H1 (cell line): ENCODE measurements around the gene OR10J4. TPM values are rescaled to one million over a fixed set of nuclear protein-coding genes. Genes with fewer than 3 reads are reported as not detected.

Experiments used
- CTCF ChIA-PET: fragments of 300-600 bp; sonication (Branson Sonifier 250); formaldehyde crosslinking; loops from one replicate; lab custom pipeline; 2021; ENCODE audit not compliant: partially characterized antibody; lab: Charles Lee
- POLR2A ChIA-PET: fragments of 300-600 bp; sonication (Branson Sonifier 250); formaldehyde crosslinking; loops from one replicate; lab custom pipeline; 2021; ENCODE audit warnings: inconsistent platforms; ENCODE audit not compliant: partially characterized antibody; lab: Charles Lee
- DNase-seq, 2 experiments: peaks; one replicate each; pipeline versions ENCODE4 v3.0.0 to v3.0.0-alpha.2; 2010 to 2022; ENCODE audit warnings: low spot score in 2 of 2, low read depth in 1 of 2, mixed read lengths in 1 of 2
- FAIRE-seq: peaks from 2 replicates; lab custom pipeline; 2011; peaks lifted over from hg19 to GRCh38; lab: Jason Lieb, UNC
- H2AFZ ChIP-seq: 2 replicates; pipeline ENCODE4 v1.8.1; 2012; ENCODE audit warnings: low read length, inconsistent platforms
- H2AK5ac ChIP-seq: 2 replicates; pipeline ENCODE4 v1.6.1; 2013; ENCODE audit warnings: low read depth, low read length
- H2BK120ac ChIP-seq: replicated peaks from 2 replicates; pipeline ENCODE3; 2013; ENCODE audit warnings: low read depth, low read length, inconsistent platforms
- H2BK12ac ChIP-seq: 2 replicates; pipeline ENCODE4 v1.6.1; 2013; ENCODE audit warnings: low read depth, low read length
- H2BK15ac ChIP-seq: 2 replicates; pipeline ENCODE4 v1.6.1; 2013; ENCODE audit warnings: low read length
- H2BK20ac ChIP-seq: 2 replicates; pipeline ENCODE4 v1.6.1; 2013; ENCODE audit warnings: low read length
- H2BK5ac ChIP-seq: 2 replicates; pipeline ENCODE4 v1.6.1; 2013; ENCODE audit warnings: low read depth, low read length
- H3K14ac ChIP-seq: 2 replicates; pipeline ENCODE4 v1.6.1; 2013; ENCODE audit warnings: inconsistent platforms; ENCODE audit not compliant: insufficient read length
- H3K18ac ChIP-seq: 2 replicates; pipeline ENCODE4 v1.6.1; 2013; ENCODE audit warnings: low read length; ENCODE audit errors: extremely low read depth
- H3K23ac ChIP-seq: 2 replicates; pipeline ENCODE4 v1.6.1; 2013; ENCODE audit warnings: inconsistent platforms; ENCODE audit not compliant: insufficient read length
- H3K23me2 ChIP-seq: 2 replicates; pipeline ENCODE4 v1.6.1; 2013; ENCODE audit warnings: low read depth, low read length
- H3K27ac ChIP-seq: 2 replicates; pipeline ENCODE4 v1.6.1; 2011; ENCODE audit warnings: low read depth, low read length, inconsistent platforms
- H3K27me3 ChIP-seq, 4 experiments: replicated peaks in 1 of 4; 1 replicate in 1 of 4; 2 replicates in 3 of 4; pipeline versions ENCODE4 v1.6.1 to v1.8.1; 2011 to 2013; ENCODE audit warnings: low read length in 3 of 4, mild to moderate bottlenecking in 3 of 4, inconsistent platforms in 2 of 4, mixed read lengths in 2 of 4, moderate library complexity in 1 of 4; ENCODE audit not compliant: control insufficient read depth in 3 of 4, insufficient read depth in 3 of 4; ENCODE audit errors: extremely low read depth in 1 of 4
- H3K36me3 ChIP-seq, 4 experiments: 2 replicates each; pipeline versions ENCODE4 v1.6.1 to v1.8.1; 2011 to 2013; ENCODE audit warnings: mild to moderate bottlenecking in 4 of 4, low read length in 3 of 4, moderate library complexity in 2 of 4, control low read depth in 1 of 4, inconsistent platforms in 1 of 4; ENCODE audit not compliant: insufficient read depth in 4 of 4, control insufficient read depth in 2 of 4
- H3K4ac ChIP-seq: replicated peaks from 2 replicates; pipeline ENCODE3; 2013; ENCODE audit warnings: low read length, low read depth, mixed read lengths, inconsistent platforms; ENCODE audit not compliant: insufficient read length
- H3K4me1 ChIP-seq, 4 experiments: replicated peaks in 1 of 4; 1 replicate in 1 of 4; 2 replicates in 3 of 4; pipeline versions ENCODE4 v1.6.1 to v1.8.1; 2011 to 2013; ENCODE audit warnings: low read length in 3 of 4, inconsistent platforms in 2 of 4, mixed read lengths in 1 of 4; ENCODE audit not compliant: insufficient read depth in 4 of 4, control insufficient read depth in 3 of 4
- H3K4me2 ChIP-seq, 2 experiments: 2 replicates each; pipeline versions ENCODE4 v1.6.1 to v1.8.1; 2011 to 2013; ENCODE audit warnings: low read depth in 2 of 2, low read length in 2 of 2, control low read depth in 1 of 2, inconsistent platforms in 1 of 2, mild to moderate bottlenecking in 1 of 2; ENCODE audit not compliant: insufficient read depth in 1 of 2
- H3K4me3 ChIP-seq, 4 experiments: fragments of 200-600, 300-600 bp in 1 of 4; sonication (generic), shearing (Covaris generic), sonication (Bioruptor Twin) in 1 of 4; 2 replicates each; pipeline versions ENCODE4 v1.5.1 to v1.8.1; 2011 to 2016; ENCODE audit warnings: low read length in 4 of 4, low read depth in 3 of 4, control low read depth in 2 of 4, inconsistent platforms in 2 of 4, mild to moderate bottlenecking in 2 of 4, mixed read lengths in 1 of 4, moderate library complexity in 1 of 4; ENCODE audit not compliant: insufficient read depth in 2 of 4; ENCODE audit errors: extremely low read depth in 1 of 4
- H3K56ac ChIP-seq: replicated peaks from 2 replicates; pipeline ENCODE3; 2013; ENCODE audit warnings: low read depth, mild to moderate bottlenecking, mixed read lengths, low read length, inconsistent platforms; ENCODE audit not compliant: insufficient read length
- H3K79me1 ChIP-seq: 2 replicates; pipeline ENCODE4 v1.6.1; 2013; ENCODE audit warnings: low read depth, low read length, control low read depth
- H3K79me2 ChIP-seq, 2 experiments: 2 replicates each; pipeline versions ENCODE4 v1.6.1 to v1.8.1; 2012 to 2013; ENCODE audit warnings: low read length in 2 of 2, mild to moderate bottlenecking in 2 of 2, inconsistent platforms in 1 of 2; ENCODE audit not compliant: insufficient read depth in 2 of 2, control insufficient read depth in 1 of 2
- H3K9ac ChIP-seq, 4 experiments: replicated peaks in 1 of 4; 1 replicate in 1 of 4; 2 replicates in 3 of 4; pipeline versions ENCODE4 v1.6.1 to v1.8.1; 2011 to 2013; ENCODE audit warnings: low read depth in 3 of 4, low read length in 3 of 4, control low read depth in 2 of 4, mild to moderate bottlenecking in 2 of 4, moderate library complexity in 2 of 4, inconsistent platforms in 1 of 4; ENCODE audit errors: extremely low read depth in 1 of 4
- H3K9me3 ChIP-seq, 2 experiments: 2 replicates each; pipeline versions ENCODE4 v1.6.1 to v1.8.1; 2012 to 2013; ENCODE audit warnings: mild to moderate bottlenecking in 2 of 2, moderate library complexity in 2 of 2, control low read depth in 1 of 2, inconsistent platforms in 1 of 2, low read depth in 1 of 2, low read length in 1 of 2, mixed read lengths in 1 of 2; ENCODE audit not compliant: insufficient read depth in 2 of 2
- H4K20me1 ChIP-seq, 2 experiments: replicated peaks in 1 of 2; 2 replicates each; pipeline versions ENCODE3 to v1.8.1; 2011 to 2013; ENCODE audit warnings: inconsistent platforms in 2 of 2, low read length in 2 of 2, mild to moderate bottlenecking in 1 of 2; ENCODE audit not compliant: insufficient read depth in 2 of 2, control insufficient read depth in 1 of 2
- H4K5ac ChIP-seq: 2 replicates; pipeline ENCODE4 v1.6.1; 2013; ENCODE audit warnings: low read length, low read depth, mixed read lengths, inconsistent platforms; ENCODE audit not compliant: insufficient read length
- H4K8ac ChIP-seq: 2 replicates; pipeline ENCODE4 v1.8.0; 2013; ENCODE audit warnings: mild to moderate bottlenecking, moderate library complexity, low read length, inconsistent platforms; ENCODE audit not compliant: insufficient read depth; ENCODE audit errors: extremely low read depth
- H4K91ac ChIP-seq: replicated peaks from 2 replicates; pipeline ENCODE3; 2013; ENCODE audit warnings: low read length, mixed read lengths, inconsistent platforms; ENCODE audit not compliant: insufficient read length
- GTF2F1 ChIP-seq: IDR thresholded peaks from 2 replicates; pipeline ENCODE4 v1.6.1; 2012; ENCODE audit warnings: low read depth, low read length, improper control_type of control experiment, borderline replicate concordance
- WGBS, 2 experiments: shearing (Covaris generic) in 1 of 2; methylation state at CpG; one replicate each; pipeline versions ENCODE4 v1.1.6 to v1.1.7; 2013 to 2015; ENCODE audit warnings: low lambda C conversion rate in 2 of 2, mixed read lengths in 2 of 2, inconsistent platforms in 1 of 2, low coverage in 1 of 2, missing lambda C conversion rate in 1 of 2; ENCODE audit not compliant: insufficient replicate concordance in 2 of 2, insufficient coverage in 1 of 2, insufficient read length in 1 of 2; ENCODE audit errors: extremely low coverage in 1 of 2, missing lambda C conversion rate in 1 of 2; 5-methylcytosine and 5-hydroxymethylcytosine counted together
- polyA plus RNA-seq, 7 experiments: library from polyadenylated mRNA; depleted of rRNA in 3 of 7; stranded (reverse) in 5 of 7; unstranded in 2 of 7; fragments of >200 nt in 5 of 7; fragments of 200-250 nt in 2 of 7; gene quantifications; 1 replicate in 5 of 7; 2 replicates in 1 of 7; 4 replicates in 1 of 7; pipeline versions ENCODE4 v1.2.1 to v1.2.3, GENCODE V29; 2011 to 2013; ENCODE audit warnings: missing spikeins in 2 of 7, mixed read lengths in 2 of 7
- total RNA-seq: library from RNA; stranded (reverse); fragmentation: NEBNext Ultra II Directional; extraction: Animal tissue kit (Norgen Biotek cat#: 25700); gene quantifications from 2 replicates; pipeline ENCODE4 v1.2.1, GENCODE V29; 2021

OR10J4 gene
- total and polyA plus RNA-seq, 2 of the 8 experiments (the other 6 are each of a cell fraction or from before 2014, with no cell fraction given) = not detected

GRCh38 chr1:159443066-159443750 is 11.2 kb downstream of the OR10J4 start:
- no peak overlapping the region for H3K56ac ChIP-seq
- H4K20me1 ChIP-seq = no peaks in the 10 kb centered on the region
- no peak overlapping the region for H2AFZ ChIP-seq
- H2BK5ac ChIP-seq = no peak overlapping the region
- no peak for TF ChIP-seq GTF2F1
- no peaks in the 10 kb centered on the region for H3K4me1 ChIP-seq
- no peak overlapping the region for H3K4me2 ChIP-seq
- H3K27ac ChIP-seq = no peak overlapping the region
- H2BK15ac ChIP-seq = no peak overlapping the region
- H3K23me2 ChIP-seq = no peaks in the 10 kb centered on the region
- FAIRE-seq (no peak), DNase-seq (no peak)
- no peak overlapping the region for H4K5ac ChIP-seq
- H4K91ac ChIP-seq = no peak overlapping the region
- no peak overlapping the region for H2AK5ac ChIP-seq
- H3K27me3 ChIP-seq = no peaks in the 10 kb centered on the region
- no peak overlapping the region for H2BK20ac ChIP-seq
- no peak overlapping the region for H2BK120ac ChIP-seq
- H3K4ac ChIP-seq = no peak overlapping the region
- H3K36me3 ChIP-seq = no peaks in the 10 kb centered on the region
- H4K8ac ChIP-seq = no peak overlapping the region
- no peak overlapping the region for H3K9ac ChIP-seq
- 46% methylated on average over 4 of the region's 4 CpGs; no CpG with 5 or more reads in 1 of the 2 experiments for WGBS, 2 experiments
- ChIA-PET CTCF (no interaction called here), POLR2A (no interaction called here)
- no peak overlapping the region for H3K14ac ChIP-seq
- H3K23ac ChIP-seq = no peak overlapping the region
- no peaks in the 10 kb centered on the region for H3K79me1 ChIP-seq
- no peaks in the 10 kb centered on the region for H3K79me2 ChIP-seq
- H3K18ac ChIP-seq = no peak overlapping the region
- H2BK12ac ChIP-seq = no peak overlapping the region
- peaks cover 69 to 73% of the 10 kb centered on the region in 2 experiments for H3K9me3 ChIP-seq
- H3K4me3 ChIP-seq = no peak overlapping the region
